A549 (cell line): ENCODE results near the gene CLCNKA. TPM values are rescaled to one million over a fixed set of nuclear protein-coding genes. Genes with fewer than 3 reads are reported as not detected.

Source experiments
- ATAC-seq, 2 experiments: fragments of 200-7000 bp in 1 of 2; fragments of >200 bp in 1 of 2; cut with Nextera tagmentation in 1 of 2; cut with Tn5 transposase in 1 of 2; 3 replicates each; pipeline versions ENCODE4 v1.8.0 to v1.9.1; 2018 to 2020; ENCODE audit warnings: mild to moderate bottlenecking in 1 of 2, moderate library complexity in 1 of 2
- CTCF ChIA-PET: fragments of 300-600 bp; sonication (Branson Sonifier 250); formaldehyde crosslinking; extraction: SDS; loops from one replicate; lab custom pipeline; 2021; ENCODE audit warnings: antibody characterized with exemption, inconsistent platforms; lab: Yijun Ruan, JAX
- POLR2A ChIA-PET: fragments of 350-600 bp; formaldehyde crosslinking; extraction: SDS; loops from one replicate; lab custom pipeline; 2021; ENCODE audit warnings: antibody characterized with exemption, inconsistent platforms; lab: Yijun Ruan, JAX
- DNase-seq, 2 experiments: peaks; one replicate each; pipeline versions ENCODE4 v3.0.0 to v3.0.0-alpha.2; 2011 to 2016; ENCODE audit warnings: low read depth in 1 of 2, low spot score in 1 of 2
- FAIRE-seq: peaks from 2 replicates; lab custom pipeline; 2011; peaks lifted over from hg19 to GRCh38; lab: Jason Lieb, UNC
- H3K27ac ChIP-seq, 2 experiments: fragments of >200 bp; sonication (Bioruptor Twin); formaldehyde crosslinking; 3 replicates each; pipeline ENCODE4 v1.5.1; 2016 to 2017
- H3K4me1 ChIP-seq: fragments of >200 bp; sonication (Bioruptor Twin); formaldehyde crosslinking; 3 replicates; pipeline ENCODE4 v1.6.1; 2016
- H3K4me2 ChIP-seq: fragments of >200 bp; sonication (Bioruptor Twin); formaldehyde crosslinking; 3 replicates; pipeline ENCODE4 v1.6.1; 2016
- H3K4me3 ChIP-seq: fragments of >200 bp; sonication (Bioruptor Twin); formaldehyde crosslinking; 3 replicates; pipeline ENCODE4 v1.5.1; 2016
- H3K9me3 ChIP-seq: fragments of >200 bp; sonication (Bioruptor Twin); formaldehyde crosslinking; 3 replicates; pipeline ENCODE4 v1.6.1; 2016
- BCL3 ChIP-seq: fragments of >200 bp; sonication (Bioruptor Twin); formaldehyde crosslinking; IDR thresholded peaks from 3 replicates; pipeline ENCODE4 v1.6.1; 2016
- CBX2 ChIP-seq: fragments of 200-600 bp; sonication (generic); IDR thresholded peaks from 2 replicates; pipeline ENCODE4 v1.6.1; 2016; ENCODE audit warnings: low read depth, mild to moderate bottlenecking, borderline replicate concordance
- CTCF ChIP-seq: fragments of >200 bp; sonication (Bioruptor Twin); formaldehyde crosslinking; IDR thresholded peaks from 3 replicates; pipeline ENCODE4 v1.5.1; 2016
- EHF ChIP-seq: fragments of 250-450 bp; sonication (Bioruptor Pico); IDR thresholded peaks from 2 replicates; pipeline ENCODE4 v1.5.0; 2020; ENCODE audit warnings: mild to moderate bottlenecking
- HES2 ChIP-seq: fragments of >200 bp; sonication (Bioruptor Twin); formaldehyde crosslinking; IDR thresholded peaks from 2 replicates; pipeline ENCODE4 v1.6.1; 2016
- KDM5A ChIP-seq: fragments of 200-600 bp; sonication (generic); IDR thresholded peaks from 2 replicates; pipeline ENCODE4 v1.6.1; 2016; ENCODE audit warnings: antibody characterized with exemption, mild to moderate bottlenecking
- MAZ ChIP-seq: fragments of 150-350 bp; IDR thresholded peaks from 2 replicates; pipeline ENCODE4 v1.6.1; 2014; ENCODE audit warnings: antibody characterized with exemption, low read depth, low read length, borderline replicate concordance
- RCOR1 ChIP-seq: fragments of 150-350 bp; IDR thresholded peaks from 2 replicates; pipeline ENCODE4 v1.6.1; 2014; ENCODE audit warnings: antibody characterized with exemption, low read length, low read depth
- REST ChIP-seq: fragments of 200-600 bp; sonication (generic); IDR thresholded peaks from 2 replicates; pipeline ENCODE4 v1.6.1; 2016; ENCODE audit warnings: antibody characterized with exemption, mild to moderate bottlenecking, moderate library complexity
- RFX5 ChIP-seq: fragments of 450-650 bp; IDR thresholded peaks from 2 replicates; pipeline ENCODE4 v1.7.1; 2014; ENCODE audit warnings: antibody characterized with exemption, mild to moderate bottlenecking, moderate library complexity
- SREBF2 ChIP-seq: fragments of 450-650 bp; IDR thresholded peaks from 2 replicates; pipeline ENCODE4 v1.6.1; 2014; ENCODE audit warnings: mild to moderate bottlenecking, moderate library complexity
- TP53 ChIP-seq: fragments of 250-450 bp; sonication (Bioruptor Pico); IDR thresholded peaks from 2 replicates; pipeline ENCODE4 v1.5.0; 2021; ENCODE audit warnings: mild to moderate bottlenecking, moderate library complexity
- ZC3H11A ChIP-seq: fragments of 450-650 bp; IDR thresholded peaks from 2 replicates; pipeline ENCODE4 v1.6.1; 2014; ENCODE audit warnings: antibody characterized with exemption, mild to moderate bottlenecking
- ZFP36 ChIP-seq: fragments of 450-650 bp; IDR thresholded peaks from 2 replicates; pipeline ENCODE4 v1.6.1; 2014; ENCODE audit warnings: borderline replicate concordance; ENCODE audit not compliant: partially characterized antibody
- ZSCAN20 ChIP-seq: fragments of 250-450 bp; sonication (Bioruptor Pico); IDR thresholded peaks from 2 replicates; pipeline ENCODE4 v1.8.0; 2022; ENCODE audit warnings: mild to moderate bottlenecking, moderate library complexity
- WGBS: methylation state at CpG from one replicate; pipeline ENCODE4 v1.1.6; 2017; ENCODE audit errors: missing lambda C conversion rate; 5-methylcytosine and 5-hydroxymethylcytosine counted together
- polyA plus RNA-seq, 4 experiments: library from polyadenylated mRNA; depleted of rRNA in 3 of 4; stranded (reverse); fragments of >200 nt; fragmentation: RNase III in 1 of 4; extraction: RNeasy Plus Mini Kit Qiagen cat#74134 plus additional on column Dnase treatment in 1 of 4; gene quantifications; 2 replicates in 3 of 4; 3 replicates in 1 of 4; pipeline ENCODE4 v1.2.3, GENCODE V29; 2011 to 2017
- TF ChIP-seq, protein P1 (sequence below): fragments of 150-350 bp; IDR thresholded peaks from 2 replicates; pipeline ENCODE4 v1.6.1; 2014; ENCODE audit warnings: low read depth, mild to moderate bottlenecking, low read length
- TF ChIP-seq, protein P2 (sequence below): IDR thresholded peaks from 2 replicates; pipeline ENCODE4 v1.6.1; 2012
- TF ChIP-seq, protein P3 (sequence below): fragments of 250-450 bp; sonication (Bioruptor Pico); IDR thresholded peaks from 2 replicates; pipeline ENCODE4 v1.5.0; 2020; ENCODE audit warnings: low read depth, mild to moderate bottlenecking, moderate library complexity

CLCNKA gene
- polyA plus RNA-seq, 2 of the 4 experiments (the other 2 are of a cell fraction) = 0.06 TPM; not detected in 1

DNA sequence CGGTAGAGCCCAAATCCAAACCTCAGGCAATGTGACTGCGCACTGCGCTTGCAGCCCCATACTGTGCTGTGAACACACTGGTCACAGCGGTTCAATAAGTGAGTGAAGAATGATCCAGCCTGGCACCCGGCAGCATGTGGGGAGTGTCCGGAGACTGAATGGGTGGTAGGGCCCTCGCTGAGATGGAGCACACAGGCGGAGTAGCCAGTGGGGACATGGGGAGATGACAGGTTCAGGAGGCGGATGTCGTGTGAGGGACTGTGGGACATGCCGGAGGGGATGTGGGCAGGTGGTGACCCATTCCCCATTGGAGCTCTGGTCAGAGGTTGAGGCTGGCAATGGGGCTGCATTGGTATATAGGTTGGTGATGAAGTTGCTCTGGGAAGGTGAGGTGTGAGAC, 12.2 kb upstream of the CLCNKA start:
- POLR2A ChIA-PET = no interaction called here
- no peak for DNase-seq
- no peaks in the 10 kb centered on the region for H3K9me3 ChIP-seq
- no peak overlapping the region for H3K4me2 ChIP-seq
- CTCF ChIA-PET = interaction anchor here (0.6 to 3.9 kb wide), 22 partner anchors 8 to 353 kb away, joined by 3 to 37 read pairs (median 4); partner anchors contain the start of genes CLCNKA, FAM131C and HSPB7
- H3K4me3 ChIP-seq = no peak overlapping the region
- H3K27ac ChIP-seq = no peak overlapping the region
- TF ChIP-seq EHF (CRISPR knock-in tag) (no peak), RCOR1 (no peak), HES2 (no peak), TP53 (CRISPR knock-in tag) (no peak), KDM5A (no peak), SREBF2 (no peak), CTCF (no peak), CBX2 (no peak), ZSCAN20 (CRISPR knock-in tag) (no peak)
- peaks cover 33% of the 10 kb centered on the region for H3K4me1 ChIP-seq
- ATAC-seq = no peak
- no peak for FAIRE-seq
- 71% methylated on average over 11 of the region's 11 CpGs for WGBS

GRCh38 chr1:16010837-16011236, 11.0 kb upstream of the CLCNKA start:
- FAIRE-seq (no peak), ATAC-seq (no peak)
- H3K4me3 ChIP-seq = no peak overlapping the region
- no peak overlapping the region for H3K4me2 ChIP-seq
- CTCF ChIA-PET = interaction anchor here (0.9 to 3.9 kb wide), 7 partner anchors 12 to 63 kb away, joined by 3 to 37 read pairs (median 5); no protein-coding TSS in a partner anchor
- TF ChIP-seq RFX5 (no peak), KDM5A (no peak), BCL3 (no peak), ZC3H11A (no peak), MAZ (no peak)
- TF ChIP-seq, protein P1, sequence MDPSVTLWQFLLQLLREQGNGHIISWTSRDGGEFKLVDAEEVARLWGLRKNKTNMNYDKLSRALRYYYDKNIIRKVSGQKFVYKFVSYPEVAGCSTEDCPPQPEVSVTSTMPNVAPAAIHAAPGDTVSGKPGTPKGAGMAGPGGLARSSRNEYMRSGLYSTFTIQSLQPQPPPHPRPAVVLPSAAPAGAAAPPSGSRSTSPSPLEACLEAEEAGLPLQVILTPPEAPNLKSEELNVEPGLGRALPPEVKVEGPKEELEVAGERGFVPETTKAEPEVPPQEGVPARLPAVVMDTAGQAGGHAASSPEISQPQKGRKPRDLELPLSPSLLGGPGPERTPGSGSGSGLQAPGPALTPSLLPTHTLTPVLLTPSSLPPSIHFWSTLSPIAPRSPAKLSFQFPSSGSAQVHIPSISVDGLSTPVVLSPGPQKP = no peak
- TF ChIP-seq, protein P2, sequence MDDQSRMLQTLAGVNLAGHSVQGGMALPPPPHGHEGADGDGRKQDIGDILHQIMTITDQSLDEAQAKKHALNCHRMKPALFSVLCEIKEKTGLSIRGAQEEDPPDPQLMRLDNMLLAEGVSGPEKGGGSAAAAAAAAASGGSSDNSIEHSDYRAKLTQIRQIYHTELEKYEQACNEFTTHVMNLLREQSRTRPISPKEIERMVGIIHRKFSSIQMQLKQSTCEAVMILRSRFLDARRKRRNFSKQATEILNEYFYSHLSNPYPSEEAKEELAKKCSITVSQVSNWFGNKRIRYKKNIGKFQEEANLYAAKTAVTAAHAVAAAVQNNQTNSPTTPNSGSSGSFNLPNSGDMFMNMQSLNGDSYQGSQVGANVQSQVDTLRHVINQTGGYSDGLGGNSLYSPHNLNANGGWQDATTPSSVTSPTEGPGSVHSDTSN = no peak
- TF ChIP-seq, all 56 proteins: peak for 0
- no peaks in the 10 kb centered on the region for H3K9me3 ChIP-seq
- peaks cover 35% of the 10 kb centered on the region for H3K4me1 ChIP-seq
- WGBS = 97% methylated on average over 3 of the region's 3 CpGs
- DNase-seq = no peak
- POLR2A ChIA-PET = no interaction called here
- H3K27ac ChIP-seq = no peak overlapping the region

GRCh38 chr1:16011936-16012589, 9.8 kb upstream of the CLCNKA start:
- TF ChIP-seq ZFP36 (peak; percentile 82), REST (no peak)
- TF ChIP-seq, protein P3, sequence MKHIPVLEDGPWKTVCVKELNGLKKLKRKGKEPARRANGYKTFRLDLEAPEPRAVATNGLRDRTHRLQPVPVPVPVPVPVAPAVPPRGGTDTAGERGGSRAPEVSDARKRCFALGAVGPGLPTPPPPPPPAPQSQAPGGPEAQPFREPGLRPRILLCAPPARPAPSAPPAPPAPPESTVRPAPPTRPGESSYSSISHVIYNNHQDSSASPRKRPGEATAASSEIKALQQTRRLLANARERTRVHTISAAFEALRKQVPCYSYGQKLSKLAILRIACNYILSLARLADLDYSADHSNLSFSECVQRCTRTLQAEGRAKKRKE (CRISPR knock-in tag) = no peak
- 91% methylated on average over 11 of the region's 11 CpGs for WGBS
- Histone ChIP-seq H3K9me3 (no peaks in the 10 kb centered on the region), H3K27ac (peak overlapping the region; percentile 84 to 96), H3K4me1 (peaks cover 38% of the 10 kb centered on the region), H3K4me3 (peak overlapping the region; percentile 45; the same call in 1 of the 3 replicates), H3K4me2 (peak overlapping the region; percentile 82)
- POLR2A ChIA-PET = no interaction called here
- no peak for DNase-seq
- no peak for FAIRE-seq
- CTCF ChIA-PET = interaction anchor here (0.9 to 3.9 kb wide), 7 partner anchors 10 to 233 kb away, joined by 3 to 37 read pairs (median 4); no protein-coding TSS in a partner anchor
- ATAC-seq = no peak
